ENCODE data around the gene WDTC1. TPM values are rescaled to one million over a fixed set of nuclear protein-coding genes. Genes with fewer than 3 reads are reported as not detected.

The WDTC1 gene
- total RNA-seq, 2 experiments from 2014 or later = 28.9 to 32.6 TPM

DNA sequence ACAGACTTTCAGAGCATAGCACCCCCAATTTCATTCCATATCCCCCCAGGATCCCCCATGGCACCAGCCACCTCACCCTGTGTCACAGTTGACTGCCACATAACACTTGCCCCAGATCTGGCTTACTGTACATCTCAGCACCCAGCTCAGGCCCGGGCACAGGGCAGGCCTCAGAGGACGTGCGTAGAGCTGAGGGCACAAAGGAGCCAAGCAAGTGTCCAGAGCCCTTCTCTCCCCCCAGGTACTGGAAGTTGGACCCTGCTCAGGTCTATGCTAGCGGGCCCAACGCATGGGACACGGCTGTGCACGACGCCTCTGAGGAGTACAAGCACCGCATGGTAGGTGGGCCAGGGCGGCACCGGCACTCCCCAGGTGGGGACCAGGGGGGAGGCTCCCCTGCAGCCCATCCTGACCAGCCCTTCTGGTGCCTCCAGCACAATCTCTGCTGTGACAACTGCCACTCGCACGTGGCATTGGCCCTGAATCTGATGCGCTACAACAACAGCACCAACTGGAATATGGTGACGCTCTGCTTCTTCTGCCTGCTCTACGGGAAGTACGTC, 99.4 kb downstream of the WDTC1 start:
- no peak overlapping the region for H3K4me3 Mint-ChIP-seq
- no peaks in the 10 kb centered on the region for H3K27me3 Mint-ChIP-seq
- H3K27ac Mint-ChIP-seq = no peak overlapping the region
- DNase-seq = no peak
- peaks cover 11% of the 10 kb centered on the region for H3K36me3 Mint-ChIP-seq
- no peak for ATAC-seq
- CTCF ChIA-PET = interaction anchor here (0.5 to 4.3 kb wide), 17 partner anchors 8 to 270 kb away, joined by 3 to 73 read pairs (median 12); partner anchors contain the start of genes AHDC1, CD164L2, MAP3K6 and SYTL1
- peaks cover 14% of the 10 kb centered on the region for H3K4me1 Mint-ChIP-seq
- H3K9me3 Mint-ChIP-seq (ENCODE audit: low read depth) = no peaks in the 10 kb centered on the region

DNA sequence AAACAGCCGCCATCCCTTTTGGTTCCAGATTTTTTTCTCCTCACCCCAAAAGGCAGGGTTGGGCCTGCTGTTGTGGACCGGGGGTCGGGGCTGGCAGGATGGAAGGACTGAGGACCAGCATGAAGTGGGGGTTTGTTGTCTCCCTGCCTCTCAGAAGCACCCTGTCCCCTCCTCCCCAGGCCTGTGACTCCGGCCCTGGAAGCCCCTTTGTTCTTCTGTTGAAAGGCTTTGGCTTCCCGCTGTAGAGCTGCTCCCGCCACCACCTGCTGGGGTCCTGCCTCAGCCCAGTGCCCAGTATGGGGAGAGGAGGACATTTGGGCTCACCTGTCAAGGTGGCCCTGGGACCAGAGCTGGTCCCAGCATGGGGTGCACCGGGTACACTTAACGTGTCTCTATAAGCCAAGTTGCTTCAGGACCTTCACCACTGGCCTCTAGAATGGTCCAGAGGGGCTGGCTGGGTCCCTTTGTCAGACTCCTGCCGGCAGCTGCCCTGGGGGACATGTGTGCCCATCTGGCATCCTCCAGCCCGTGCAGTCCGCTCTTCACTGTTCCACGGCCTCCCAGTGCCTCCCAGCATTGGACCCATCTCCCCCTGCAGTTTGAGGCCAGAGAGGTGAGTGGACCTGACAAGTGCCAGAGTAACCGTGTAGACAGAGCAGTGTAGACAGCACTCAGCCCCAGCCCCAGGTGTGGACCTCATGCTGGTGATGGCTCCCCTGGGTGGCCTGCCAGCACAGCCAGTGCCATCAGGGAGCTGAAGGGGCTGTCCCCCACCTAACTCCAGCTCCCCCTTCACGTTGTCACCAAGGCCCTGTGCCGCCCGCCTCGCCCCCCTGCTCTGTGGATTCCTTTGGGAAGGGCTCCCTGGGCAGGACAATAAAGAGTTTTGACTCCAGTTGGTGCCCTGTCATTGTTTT, 101.3 kb downstream of the WDTC1 start:
- H3K4me1 Mint-ChIP-seq = peaks cover 15% of the 10 kb centered on the region
- CTCF ChIA-PET = interaction anchor here (0.9 to 4.3 kb wide), 6 partner anchors 12 to 52 kb away, joined by 3 to 73 read pairs (median 4); no protein-coding TSS in a partner anchor
- no peaks in the 10 kb centered on the region for H3K27me3 Mint-ChIP-seq
- no peak overlapping the region for H3K27ac Mint-ChIP-seq
- H3K4me3 Mint-ChIP-seq = no peak overlapping the region
- H3K36me3 Mint-ChIP-seq = peaks cover 8% of the 10 kb centered on the region
- ATAC-seq (no peak), DNase-seq (no peak)
- no peaks in the 10 kb centered on the region for H3K9me3 Mint-ChIP-seq (ENCODE audit: low read depth)

DNA sequence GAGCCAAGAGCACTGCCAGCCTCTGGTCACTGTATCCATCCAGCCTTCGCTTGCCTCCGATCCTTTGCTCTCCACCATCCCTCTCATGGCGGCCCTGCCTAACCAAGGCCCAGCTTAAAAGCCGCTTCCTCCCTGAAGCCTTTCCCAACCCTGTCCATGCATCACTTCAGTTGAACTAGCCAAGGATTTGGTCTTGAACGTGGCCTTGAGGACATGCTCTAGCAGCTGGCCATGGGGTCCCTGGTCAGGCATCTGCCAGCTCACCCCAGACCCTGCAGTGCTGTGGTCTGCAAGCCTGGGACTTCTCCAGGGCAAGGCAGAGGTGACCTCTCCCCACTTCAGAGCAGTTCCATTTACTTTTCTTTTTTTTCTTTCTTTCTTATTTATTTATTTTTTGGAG, 102.3 kb downstream of the WDTC1 start:
- H3K9me3 Mint-ChIP-seq (ENCODE audit: low read depth) = no peaks in the 10 kb centered on the region

DNA sequence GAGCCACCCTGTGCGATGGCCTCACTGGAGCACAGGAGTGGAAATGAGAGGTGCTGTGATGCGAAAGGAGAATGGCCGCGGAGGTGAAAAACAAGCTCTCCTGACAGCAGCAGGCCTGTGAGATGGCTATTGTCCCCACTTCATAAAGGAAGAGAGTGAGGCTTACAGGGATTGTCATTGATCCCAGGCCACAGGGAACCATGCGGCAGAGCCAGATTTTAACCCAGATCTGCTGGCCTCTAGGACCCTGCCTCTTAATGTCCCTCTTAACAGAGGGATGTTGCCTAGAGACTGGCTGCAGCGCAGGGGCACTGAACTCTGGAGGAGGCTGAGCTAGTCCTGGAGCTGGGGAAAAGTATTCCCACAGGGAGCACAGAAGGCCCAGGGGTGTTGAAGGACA, 104.3 kb downstream of the WDTC1 start:
- no peaks in the 10 kb centered on the region for H3K27me3 Mint-ChIP-seq
- H3K4me3 Mint-ChIP-seq = no peak overlapping the region
- H3K4me1 Mint-ChIP-seq = peaks cover 26% of the 10 kb centered on the region
- H3K9me3 Mint-ChIP-seq (ENCODE audit: low read depth) = no peaks in the 10 kb centered on the region
- H3K36me3 Mint-ChIP-seq = peaks cover 11% of the 10 kb centered on the region
- DNase-seq (no peak), ATAC-seq (no peak)
- CTCF ChIA-PET = interaction anchor here (1.7 kb wide), 1 partner anchor 53 kb away, joined by 3 read pairs; no protein-coding TSS in a partner anchor
- no peak overlapping the region for H3K27ac Mint-ChIP-seq

More for the DNA sequence above, 102.3 kb downstream of the WDTC1 start:
- Mint-ChIP-seq H3K4me3 (no peak overlapping the region), H3K27ac (no peak overlapping the region), H3K27me3 (no peaks in the 10 kb centered on the region), H3K36me3 (peaks cover 8% of the 10 kb centered on the region), H3K4me1 (peaks cover 21% of the 10 kb centered on the region)
- CTCF ChIA-PET = interaction anchor here (0.6 to 1.4 kb wide), 4 partner anchors 19 to 293 kb away, joined by 3 read pairs; no protein-coding TSS in a partner anchor
- ATAC-seq (no peak), DNase-seq (no peak)

DNA sequence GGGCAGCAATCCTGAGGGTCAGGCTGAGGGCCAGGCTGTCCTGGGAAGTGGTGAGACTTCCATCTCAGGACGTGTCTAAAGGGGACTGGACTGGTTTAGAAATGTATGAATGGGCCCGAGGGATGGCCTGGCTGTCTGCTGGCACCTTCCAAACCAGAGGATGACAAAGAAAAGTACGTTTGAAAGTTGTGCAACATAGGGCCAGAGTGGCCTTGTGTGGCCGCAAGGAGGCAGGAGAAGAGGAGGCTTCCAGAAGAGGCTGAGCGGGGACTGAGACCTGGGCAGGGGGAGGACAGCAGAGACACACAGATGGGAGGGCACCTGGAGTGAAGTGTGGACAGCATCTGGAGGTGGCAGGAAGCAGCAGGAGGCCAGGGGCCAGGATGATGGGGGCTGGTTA, 104.8 kb downstream of the WDTC1 start:
- Mint-ChIP-seq H3K4me3 (no peak overlapping the region), H3K27me3 (no peaks in the 10 kb centered on the region), H3K9me3 (ENCODE audit: low read depth) (no peaks in the 10 kb centered on the region), H3K4me1 (peaks cover 30% of the 10 kb centered on the region), H3K27ac (peak overlapping the region; percentile 47), H3K36me3 (peaks cover 8% of the 10 kb centered on the region)
- DNase-seq (no peak), ATAC-seq (no peak)
- CTCF ChIA-PET = interaction anchor here (1.1 to 1.7 kb wide), 2 partner anchors 18 to 52 kb away, joined by 3 read pairs; no protein-coding TSS in a partner anchor

DNA sequence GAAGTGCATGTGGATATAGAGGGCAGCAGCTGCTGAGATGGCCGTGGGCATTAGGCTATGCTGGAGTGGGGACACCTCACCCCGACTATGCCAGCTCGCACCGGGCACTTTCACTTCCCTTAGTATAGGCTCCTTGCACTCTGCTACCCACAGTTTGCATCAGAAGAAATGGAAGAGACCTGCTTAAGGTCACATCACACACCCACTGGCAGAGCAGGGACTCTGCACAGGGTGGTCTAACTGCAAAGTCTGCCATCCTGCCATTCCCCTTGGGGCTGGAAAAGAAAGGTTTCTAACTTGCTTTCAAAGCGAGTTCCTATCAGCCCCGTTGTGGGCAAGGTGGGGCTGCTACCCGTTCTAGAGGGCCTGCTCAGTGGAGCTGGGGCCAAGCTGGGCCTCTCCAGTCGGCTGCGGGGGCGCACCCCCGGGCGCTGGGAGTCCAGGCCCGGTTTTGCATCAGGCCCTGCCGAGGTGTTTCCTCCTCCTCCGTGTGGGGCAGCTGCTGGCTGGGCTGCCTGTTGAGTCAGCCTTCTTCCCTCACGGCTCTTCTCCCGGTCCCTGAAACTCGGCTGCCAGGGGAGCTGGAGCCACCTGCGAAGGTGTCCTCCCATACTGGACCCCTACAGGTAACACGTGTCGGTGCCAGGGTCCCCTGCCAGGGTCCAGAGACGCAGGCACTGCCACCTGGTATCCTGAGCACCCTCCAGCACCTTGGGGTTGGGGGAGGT, 107.3 kb downstream of the WDTC1 start, which contains the start of gene SYTL1:
Gene SYTL1 (plus strand): TSS at position 498 of the 728 bp plus-strand sequence. CDS start 3,313 bp downstream, outside the sequence.
- H3K36me3 Mint-ChIP-seq = peaks cover 10% of the 10 kb centered on the region
- no peaks in the 10 kb centered on the region for H3K27me3 Mint-ChIP-seq
- H3K27ac Mint-ChIP-seq = peak within 1 kb of the TSS; percentile 84
- ATAC-seq (peak; percentile 77), DNase-seq (peak; percentile 86)
- peak within 1 kb of the TSS; percentile 86 for H3K4me3 Mint-ChIP-seq
- H3K4me1 Mint-ChIP-seq = peaks cover 34% of the 10 kb centered on the region
- CTCF ChIA-PET = interaction anchor here (1.1 to 7.2 kb wide), 11 partner anchors 9 to 265 kb away, joined by 3 to 136 read pairs (median 7); partner anchors contain the start of genes GPR3 and MAP3K6
- H3K9me3 Mint-ChIP-seq (ENCODE audit: low read depth) = no peaks in the 10 kb centered on the region

DNA sequence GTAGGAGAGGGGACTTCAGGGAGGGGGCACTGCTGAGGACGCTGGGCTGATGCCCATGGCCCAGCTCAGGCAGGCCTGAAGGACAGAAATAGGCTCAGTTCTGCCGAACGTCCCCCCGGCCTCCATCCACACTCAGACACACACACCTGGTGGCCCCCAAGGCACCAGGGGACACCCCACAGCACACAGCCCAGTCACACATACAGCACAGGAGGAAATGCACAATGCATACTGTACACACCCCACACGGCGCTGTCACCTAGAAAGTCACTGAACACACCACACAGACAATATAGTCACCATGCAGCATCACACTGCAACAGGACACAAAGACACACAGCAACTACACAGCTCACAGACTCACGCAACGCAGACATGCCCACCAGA, 108.0 kb downstream of the WDTC1 start:
- H3K27ac Mint-ChIP-seq = peak overlapping the region; percentile 84
- DNase-seq (peak; percentile 69), ATAC-seq (peak; percentile 46)
- CTCF ChIA-PET = interaction anchor here (0.8 to 7.2 kb wide), 10 partner anchors 10 to 265 kb away, joined by 3 to 136 read pairs (median 8); partner anchors contain the start of genes GPR3 and MAP3K6
- H3K4me3 Mint-ChIP-seq = peak overlapping the region; percentile 86
- H3K4me1 Mint-ChIP-seq = peaks cover 34% of the 10 kb centered on the region
- no peaks in the 10 kb centered on the region for H3K27me3 Mint-ChIP-seq
- no peaks in the 10 kb centered on the region for H3K9me3 Mint-ChIP-seq (ENCODE audit: low read depth)
- peaks cover 10% of the 10 kb centered on the region for H3K36me3 Mint-ChIP-seq

DNA sequence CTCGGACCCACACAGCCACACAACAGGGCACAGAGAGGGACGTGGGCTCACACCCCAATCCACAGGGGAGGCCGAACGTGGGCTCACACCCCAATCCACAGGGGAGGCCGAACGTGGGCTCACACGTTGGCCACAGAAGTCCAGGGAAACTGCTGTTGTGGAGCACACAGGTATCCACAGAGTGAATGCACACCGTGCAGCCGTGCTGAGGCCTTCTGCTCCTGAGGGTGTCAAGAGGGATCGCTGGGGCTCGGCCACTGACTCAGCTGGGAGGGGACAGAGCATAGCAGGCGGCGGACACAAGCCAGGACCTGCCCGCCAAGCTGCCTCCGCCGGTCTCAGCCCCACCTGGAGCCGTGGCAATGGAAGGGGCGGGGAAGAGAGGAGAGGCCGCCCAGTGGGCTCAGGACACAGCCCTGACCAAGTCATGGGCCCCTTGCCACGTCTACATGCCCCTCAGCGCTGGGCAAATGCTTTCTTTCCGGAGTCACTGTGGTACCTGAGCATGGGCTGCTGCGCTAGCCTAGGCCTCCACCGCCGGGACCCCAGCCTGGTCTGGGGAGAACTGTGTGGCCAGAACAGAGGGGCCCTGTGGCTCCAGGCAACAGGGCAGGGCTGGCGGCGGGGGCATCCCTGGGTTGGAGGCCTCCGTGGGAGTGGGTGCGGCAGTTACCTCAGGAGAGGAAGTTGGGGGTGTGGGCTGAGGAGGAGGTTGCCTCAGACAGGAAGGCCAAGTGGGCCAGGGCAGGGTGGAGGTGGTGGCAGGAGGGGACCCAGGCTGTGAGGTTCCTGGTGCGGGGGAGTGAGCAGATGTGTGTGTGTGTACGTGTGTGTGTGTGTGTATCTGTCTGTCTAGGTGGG, 108.6 kb downstream of the WDTC1 start:
- peaks cover 34% of the 10 kb centered on the region for H3K4me1 Mint-ChIP-seq

DNA sequence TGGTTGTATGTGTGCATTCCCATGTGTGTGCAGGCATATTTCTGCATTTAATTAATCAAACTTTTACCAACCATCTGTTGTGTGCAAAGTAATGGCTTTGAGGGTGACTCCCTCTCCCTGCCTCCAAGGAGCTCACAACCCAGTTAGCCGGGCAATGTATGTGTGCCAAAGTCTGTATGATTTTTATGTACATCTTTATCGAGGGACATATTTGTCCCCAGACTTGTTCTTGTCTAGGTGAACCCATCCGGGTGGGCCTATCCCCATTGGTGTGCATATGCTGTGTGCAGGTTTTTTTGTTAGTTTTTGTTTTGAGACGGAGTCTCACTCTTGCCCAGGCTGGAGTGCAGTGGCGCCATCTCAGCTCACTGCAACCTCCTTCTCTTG, 109.2 kb downstream of the WDTC1 start:
- H3K36me3 Mint-ChIP-seq = peaks cover 10% of the 10 kb centered on the region
- no peaks in the 10 kb centered on the region for H3K9me3 Mint-ChIP-seq (ENCODE audit: low read depth)
- no peak for DNase-seq
- ATAC-seq = no peak
- peak overlapping the region; percentile 86 for H3K4me3 Mint-ChIP-seq
- no peaks in the 10 kb centered on the region for H3K27me3 Mint-ChIP-seq
- CTCF ChIA-PET = interaction anchor here (1.0 to 7.2 kb wide), 8 partner anchors 11 to 48 kb away, joined by 3 to 136 read pairs (median 4); partner anchors contain the start of gene GPR3
- peaks cover 34% of the 10 kb centered on the region for H3K4me1 Mint-ChIP-seq
- H3K27ac Mint-ChIP-seq = peak overlapping the region; percentile 84

More for the DNA sequence above, 108.6 kb downstream of the WDTC1 start:
- Mint-ChIP-seq H3K27ac (peak overlapping the region; percentile 84), H3K36me3 (peaks cover 10% of the 10 kb centered on the region), H3K9me3 (ENCODE audit: low read depth) (no peaks in the 10 kb centered on the region), H3K4me3 (peak overlapping the region; percentile 86), H3K27me3 (no peaks in the 10 kb centered on the region)
- CTCF ChIA-PET = interaction anchor here (0.8 to 7.2 kb wide), 11 partner anchors 10 to 52 kb away, joined by 3 to 136 read pairs (median 10); partner anchors contain the start of genes GPR3 and MAP3K6
- ATAC-seq (peak; percentile 69), DNase-seq (peak; percentile 88)

DNA sequence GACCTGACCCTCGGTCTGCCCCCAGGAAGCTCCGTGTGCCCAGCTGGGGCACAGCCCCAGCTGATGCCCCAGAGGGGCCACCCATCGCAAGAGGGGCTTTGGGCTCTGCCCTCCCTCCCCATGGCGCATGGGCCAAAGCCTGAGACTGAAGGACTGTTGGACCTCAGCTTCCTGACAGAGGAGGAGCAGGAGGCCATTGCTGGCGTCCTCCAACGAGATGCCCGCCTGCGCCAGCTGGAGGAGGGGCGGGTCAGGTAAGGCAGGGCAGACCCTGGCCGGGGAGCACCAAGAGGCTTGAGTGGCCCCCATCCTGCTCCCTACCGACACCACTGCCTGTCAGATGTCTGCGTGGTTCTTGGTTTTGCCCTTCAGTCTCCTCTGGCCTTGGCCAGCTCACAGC, 110.8 kb downstream of the WDTC1 start:
- CTCF ChIA-PET = interaction anchor here (1.6 to 7.2 kb wide), 5 partner anchors 12 to 41 kb away, joined by 4 to 136 read pairs (median 12); partner anchors contain the start of gene MAP3K6
- ATAC-seq (no peak), DNase-seq (no peak)
- Mint-ChIP-seq H3K4me3 (no peak overlapping the region), H3K36me3 (peaks cover 10% of the 10 kb centered on the region), H3K27me3 (no peaks in the 10 kb centered on the region), H3K27ac (no peak overlapping the region), H3K9me3 (ENCODE audit: low read depth) (no peaks in the 10 kb centered on the region), H3K4me1 (peaks cover 37% of the 10 kb centered on the region)

DNA sequence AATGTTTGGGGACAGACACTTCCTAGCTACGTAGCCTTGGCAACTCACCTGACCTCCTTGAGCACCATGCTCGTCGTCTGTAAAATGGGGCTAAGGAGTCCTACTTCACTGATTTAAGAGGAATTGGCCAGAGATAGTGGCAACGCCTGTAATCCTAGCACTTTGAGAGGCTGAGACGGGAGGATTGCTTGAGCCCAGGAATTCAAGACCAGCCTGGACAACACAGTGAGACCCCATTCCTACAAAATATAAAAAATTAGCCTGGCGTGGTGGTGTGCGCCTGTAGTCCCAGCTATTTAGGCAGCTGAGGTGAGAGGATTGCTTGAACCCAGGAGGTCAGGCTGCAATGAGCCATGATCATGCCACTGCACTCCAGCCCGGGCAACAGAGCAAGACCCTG, 111.9 kb downstream of the WDTC1 start:
- Mint-ChIP-seq H3K36me3 (peaks cover 10% of the 10 kb centered on the region), H3K4me3 (no peak overlapping the region)

More for the DNA sequence above, 111.9 kb downstream of the WDTC1 start:
- no peaks in the 10 kb centered on the region for H3K9me3 Mint-ChIP-seq (ENCODE audit: low read depth)
- H3K4me1 Mint-ChIP-seq = peaks cover 30% of the 10 kb centered on the region
- ATAC-seq = no peak
- DNase-seq = no peak
- CTCF ChIA-PET = interaction anchor here (1.1 to 7.2 kb wide), 5 partner anchors 10 to 47 kb away, joined by 3 to 136 read pairs (median 12); partner anchors contain the start of gene MAP3K6
- no peak overlapping the region for H3K27ac Mint-ChIP-seq
- H3K27me3 Mint-ChIP-seq = no peaks in the 10 kb centered on the region

Data from activated CD8-positive, alpha-beta memory T cell treated with anti-CD3 and anti-CD28 coated beads, Interleukin-2, amount 10 ng/mL, durations not matched to agents 7 days and 5 days (primary cell).